Left colon (tissue), 2 donors: ENCODE data around the gene PRKAB1. TPM values are rescaled to one million over a fixed set of nuclear protein-coding genes. Genes with fewer than 3 reads are reported as not detected.

Experiments
- ATAC-seq: fragments of 200-7000 bp; cut with Tn5 transposase; one replicate; pipeline ENCODE4 v1.9.1; 2020; ENCODE audit warnings: mild to moderate bottlenecking, moderate library complexity
- DNase-seq, 2 donors: peaks; one replicate each; pipeline ENCODE4 v3.0.0-alpha.2; 2020
- intact Hi-C, 2 donors: fragments of 100-400 bp; cut with DNase I in 1 of 2; cut with micrococcal nuclease in 1 of 2; formaldehyde crosslinking; loops; one replicate each; pipeline versions ENCODE4 v1.11.2 to v1.14.0; 2022; cut with DNase I, micrococcal nuclease
- total RNA-seq, 2 donors: library from RNA; stranded (reverse); fragmentation: NEBNext Ultra II Directional; extraction: Animal tissue kit (Norgen Biotek cat#: 25700); gene quantifications; one replicate each; pipeline ENCODE4 v1.2.1, GENCODE V29; 2021
- donor health status: DM: no; HTN: no; CAD: no.
- donor health status: DM: yes; HTN: yes; CAD: no.

Gene PRKAB1
- total RNA-seq, 2 donors from 2014 or later, result 62.2 to 111 TPM

DNA sequence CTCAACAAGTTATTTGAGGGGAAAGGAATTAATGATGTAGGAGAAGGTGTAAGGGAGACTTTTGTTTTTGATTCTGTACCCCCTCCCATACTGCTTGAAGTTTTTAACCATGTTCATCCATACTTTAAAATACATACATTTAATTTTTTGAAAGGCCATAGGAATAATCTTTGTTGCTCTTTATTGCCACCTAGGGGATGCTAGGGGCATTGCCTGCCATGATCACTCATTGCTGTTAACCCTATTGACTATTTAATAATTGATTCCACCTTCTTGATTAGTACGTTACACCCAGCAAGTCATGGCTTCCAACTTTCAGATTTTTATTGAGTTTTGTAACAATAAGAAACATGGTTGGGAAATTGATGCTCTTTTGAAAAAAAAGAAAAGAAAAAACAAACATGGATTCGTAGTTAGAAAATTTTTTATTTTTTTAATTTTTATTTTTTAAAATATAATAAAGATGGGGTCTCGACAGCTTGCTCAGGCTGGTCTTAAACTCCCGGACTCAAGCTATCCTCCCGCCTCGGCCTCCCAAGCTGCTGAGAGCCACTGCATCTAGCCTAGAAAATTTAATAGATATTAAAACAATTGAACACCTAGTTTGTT is 8.5 kb upstream of the PRKAB1 start:
- DNase-seq (no peak), ATAC-seq (peak; percentile 61)
- intact Hi-C loops, result no loop called here

DNA sequence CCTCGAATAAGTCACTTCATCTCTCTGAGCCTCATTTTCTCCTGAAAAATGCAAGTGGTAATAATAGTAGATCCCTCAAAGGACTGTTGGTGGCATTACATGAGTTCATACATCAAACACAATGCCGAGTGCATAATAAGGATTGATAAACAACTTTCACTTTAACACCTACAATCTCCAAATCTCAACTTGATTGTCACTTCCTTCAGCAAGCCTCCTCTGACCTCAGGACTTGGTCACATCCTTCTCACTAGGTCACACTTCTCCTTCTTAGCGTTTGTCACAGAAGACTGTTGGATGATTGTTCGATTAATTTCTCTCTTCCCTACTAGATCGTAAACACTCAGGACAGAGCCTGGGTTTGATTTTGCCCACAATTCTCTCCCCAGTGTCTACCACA is 7.9 kb upstream of the PRKAB1 start:
- DNase-seq (no peak), ATAC-seq (no peak)
- intact Hi-C loops, result no loop called here

DNA sequence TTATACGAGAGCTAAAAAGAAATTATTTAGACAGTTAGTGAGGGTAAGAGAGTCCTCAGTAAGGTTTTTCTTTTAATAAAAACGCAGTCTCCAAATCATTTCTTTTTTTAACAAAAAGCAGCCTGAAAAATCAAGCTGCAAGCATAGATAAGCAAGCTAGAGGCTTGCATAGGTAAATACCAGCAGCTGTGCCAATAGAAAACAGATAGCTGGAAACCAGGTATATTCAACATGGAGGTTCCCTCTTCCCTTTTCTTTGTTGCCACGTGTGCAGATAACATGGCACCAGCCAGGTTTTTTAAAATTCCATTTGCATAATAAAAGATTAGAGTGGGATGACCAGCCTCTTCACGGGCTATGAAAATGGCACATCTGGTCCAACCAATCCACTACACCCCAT is 6.1 kb upstream of the PRKAB1 start:
- DNase-seq, result no peak
- intact Hi-C loops, result no loop called here
- no peak for ATAC-seq

DNA sequence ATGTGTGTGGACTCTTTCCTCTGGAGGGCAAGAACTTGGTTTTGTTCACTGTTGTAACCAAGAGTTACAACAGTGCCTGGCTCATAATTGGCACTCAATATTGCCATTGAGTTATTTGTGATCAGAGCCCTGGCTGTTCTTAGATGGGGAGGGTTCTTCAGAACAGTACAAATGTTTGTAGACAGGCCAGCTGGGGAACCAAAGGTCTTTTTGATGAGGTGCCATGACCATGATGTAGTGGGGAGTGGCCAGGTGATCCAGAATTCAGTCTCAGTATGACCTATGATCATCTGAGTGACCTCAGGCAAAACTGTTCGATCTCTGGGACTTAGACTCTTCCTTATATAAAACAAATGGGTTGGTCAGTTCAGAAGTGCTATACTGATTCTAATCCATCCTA is 3.3 kb upstream of the PRKAB1 start:
- DNase-seq (no peak), ATAC-seq (no peak)
- intact Hi-C loops, result no loop called here

DNA sequence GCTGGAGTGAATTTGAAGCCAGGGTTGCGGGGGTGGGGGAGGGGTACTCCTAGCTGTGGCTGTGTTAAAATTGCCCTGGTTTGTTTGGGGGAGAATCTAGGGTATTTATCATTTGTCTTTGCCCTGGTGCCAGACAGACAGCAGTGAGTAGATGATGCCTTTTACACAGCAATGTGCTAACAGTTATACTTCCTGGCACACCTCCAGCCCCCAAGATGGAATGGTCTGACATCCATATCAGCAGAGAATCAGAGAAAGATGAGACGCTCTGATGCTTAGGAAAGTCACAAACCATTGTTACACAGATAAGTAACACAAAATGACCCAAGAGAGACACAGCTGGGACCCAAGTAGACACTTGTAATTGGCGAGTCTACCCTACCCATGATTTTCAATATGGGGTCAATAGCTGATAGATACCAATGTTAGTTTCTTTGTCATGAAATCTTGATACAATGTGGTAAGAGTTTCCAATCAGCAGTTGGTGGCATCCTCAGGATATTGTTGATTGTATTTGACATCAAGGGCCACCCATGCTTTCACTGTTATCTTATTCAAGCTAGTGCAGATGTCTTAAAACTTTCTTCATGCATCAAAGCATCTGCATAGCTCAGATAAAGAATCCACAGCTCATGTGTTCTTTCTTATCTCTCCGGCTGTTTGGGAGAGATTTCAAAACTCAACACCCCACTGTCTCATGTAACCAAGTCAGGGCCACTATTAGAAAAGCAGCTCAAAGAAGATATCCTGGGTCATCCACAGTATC is 2.6 kb upstream of the PRKAB1 start:
- DNase-seq (no peak), ATAC-seq (no peak)
- intact Hi-C loops, result no loop called here

DNA sequence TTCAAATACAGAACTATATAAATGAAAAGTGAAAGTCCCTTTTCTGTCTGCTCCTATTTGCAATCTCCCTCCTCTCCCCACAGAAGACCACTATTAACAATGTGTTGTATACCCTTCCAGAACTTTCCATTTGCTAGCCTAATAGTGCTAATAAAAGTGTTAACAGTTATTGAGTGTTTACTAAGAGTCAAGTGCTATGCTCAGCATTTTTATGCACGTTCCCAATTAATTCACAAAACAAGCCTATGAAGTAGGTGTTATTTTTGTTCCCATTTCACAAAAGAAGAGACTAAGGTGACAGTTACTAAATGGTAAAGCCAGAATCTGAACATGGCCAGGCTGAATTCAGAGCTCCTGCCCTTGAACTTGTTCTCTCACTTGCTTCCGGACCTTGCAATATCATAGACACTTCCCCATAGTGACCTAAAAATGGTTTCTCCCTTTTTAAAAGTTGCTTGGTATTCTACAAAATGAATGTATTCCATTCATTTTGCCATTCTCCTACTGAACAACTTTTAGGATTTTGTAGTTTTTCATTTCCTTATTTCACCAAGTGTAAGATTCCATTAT is 1.6 kb upstream of the PRKAB1 start:
- no peak for ATAC-seq
- intact Hi-C loops, result no loop called here
- no peak for DNase-seq

DNA sequence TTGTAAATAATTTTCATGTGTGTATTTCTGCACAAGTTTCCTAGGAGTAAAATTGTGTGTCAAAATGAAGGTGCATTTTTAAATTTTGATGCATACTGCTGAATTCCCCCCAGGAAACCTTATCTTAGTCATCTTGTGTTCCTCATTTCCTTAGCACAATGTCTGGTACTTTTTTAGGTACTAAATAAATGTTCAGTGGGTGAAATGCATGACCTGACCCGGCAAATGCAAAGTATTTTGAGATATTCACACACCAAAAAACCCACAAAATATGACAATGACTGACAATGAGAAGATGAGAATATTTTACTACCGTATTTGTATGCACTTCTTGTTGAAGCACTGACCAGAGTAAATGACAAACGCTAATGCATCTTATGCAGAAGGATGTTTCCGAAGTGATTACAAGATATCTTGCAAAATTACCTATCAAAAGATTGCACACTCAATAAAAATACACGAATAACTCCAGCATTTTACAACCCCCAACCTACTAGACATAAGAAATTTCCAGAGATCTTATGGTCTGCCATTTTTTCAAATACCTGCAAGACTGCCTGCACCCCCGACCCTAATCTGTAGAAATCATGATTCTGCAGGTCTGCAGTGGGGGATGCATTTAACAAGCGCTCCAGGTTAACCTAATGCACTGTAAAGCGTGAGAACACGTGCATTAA is 895 bp upstream of the PRKAB1 start:
- no peak for ATAC-seq
- intact Hi-C loops, result no loop called here
- DNase-seq, result no peak

DNA sequence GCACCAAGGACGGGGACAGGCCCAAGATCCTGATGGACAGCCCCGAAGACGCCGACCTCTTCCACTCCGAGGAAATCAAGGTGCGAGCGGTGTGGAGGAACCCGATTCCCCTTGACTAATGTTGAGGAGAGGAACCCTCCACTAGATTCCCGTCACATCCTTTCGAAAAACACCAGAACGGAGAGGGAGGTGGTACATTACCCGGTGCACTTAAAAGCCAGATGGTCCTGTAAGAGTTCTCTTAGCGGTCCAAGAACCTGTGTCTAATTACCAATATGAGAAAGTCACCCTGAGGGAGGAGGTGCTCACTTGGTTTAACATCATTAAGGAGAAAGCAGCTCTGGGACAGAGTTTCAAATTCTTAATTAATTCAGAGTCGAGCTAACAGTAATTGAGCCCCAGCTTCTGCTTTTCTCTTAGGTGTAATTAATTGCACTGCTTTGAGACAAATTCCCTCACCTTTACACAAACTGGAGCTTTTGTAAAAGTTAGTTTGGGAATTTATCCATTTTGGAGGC is 450 bp downstream of the PRKAB1 start:
- DNase-seq (no peak), ATAC-seq (no peak)
- intact Hi-C loops, result no loop called here

DNA sequence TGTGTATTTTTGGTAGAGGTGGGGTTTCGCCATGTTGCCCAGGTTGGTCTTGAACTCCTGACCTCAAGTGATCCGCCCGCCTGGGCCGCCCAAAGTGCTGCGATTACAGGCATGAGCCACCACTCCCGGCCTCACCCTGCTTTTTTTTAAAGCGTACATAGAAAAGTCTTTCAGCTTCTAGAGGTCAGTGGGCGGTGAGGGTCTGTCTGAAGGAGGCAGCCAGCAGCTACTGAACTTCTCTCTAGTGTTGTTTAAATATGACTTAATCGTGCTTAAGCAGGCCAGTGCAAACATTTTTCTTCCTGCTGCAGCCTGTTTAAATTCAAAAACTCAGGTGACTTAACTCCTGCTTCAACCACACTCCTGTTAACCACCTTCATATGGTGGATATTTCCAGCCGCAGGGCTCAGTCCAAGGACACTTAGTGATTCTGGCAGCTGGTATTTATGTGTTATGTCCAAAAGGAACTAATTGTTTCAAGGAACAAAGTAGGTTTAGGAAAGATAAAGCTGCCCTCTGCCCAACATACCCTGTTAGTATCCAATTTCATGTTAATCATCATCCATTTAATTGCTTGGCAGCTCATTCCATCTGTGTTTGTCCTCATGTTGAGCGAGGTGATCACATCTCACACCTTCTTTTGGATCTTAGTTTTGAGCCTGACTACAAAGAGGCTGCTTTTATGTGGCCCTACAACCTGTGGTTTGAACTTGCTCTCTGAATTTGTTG is 2.0 kb downstream of the PRKAB1 start:
- DNase-seq (peak; percentile 63 to 67), ATAC-seq (peak; percentile 46)
- intact Hi-C loops, result no loop called here

DNA sequence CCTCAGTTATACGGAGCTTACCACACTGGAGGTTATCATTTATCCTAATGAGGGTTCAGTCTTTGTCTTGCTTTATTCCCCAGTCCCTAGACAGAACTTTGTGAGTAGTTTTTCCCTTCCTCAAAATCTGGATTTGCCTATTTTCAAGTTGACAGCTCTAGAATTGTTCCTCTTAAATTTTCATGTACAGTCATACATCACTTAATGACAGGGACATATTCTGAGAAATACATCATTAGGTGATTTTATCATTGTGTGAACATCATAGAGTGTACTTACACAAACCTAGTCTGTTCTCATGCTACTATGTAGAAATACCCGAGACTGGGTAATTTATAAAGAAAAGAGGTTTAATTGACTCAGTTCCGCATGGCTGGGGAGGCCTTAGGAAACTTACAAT is 3.1 kb downstream of the PRKAB1 start:
- DNase-seq, result no peak
- intact Hi-C loops, result no loop called here
- ATAC-seq, result no peak

DNA sequence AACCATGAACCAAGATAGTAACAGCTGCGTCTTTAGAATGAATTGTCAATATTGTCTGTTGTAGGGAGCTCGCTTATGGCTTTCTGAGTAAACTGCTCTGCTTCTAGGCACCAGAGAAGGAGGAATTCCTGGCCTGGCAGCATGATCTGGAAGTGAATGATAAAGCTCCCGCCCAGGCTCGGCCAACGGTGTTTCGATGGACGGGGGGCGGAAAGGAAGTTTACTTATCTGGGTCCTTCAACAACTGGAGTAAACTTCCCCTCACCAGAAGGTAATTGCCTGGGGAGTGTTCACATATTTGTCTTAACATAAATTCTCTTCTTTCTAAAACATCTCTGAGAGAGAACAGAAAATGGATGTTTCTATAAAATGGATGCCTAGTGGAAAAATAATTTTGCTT is 4.3 kb downstream of the PRKAB1 start:
- no peak for DNase-seq
- intact Hi-C loops, result no loop called here
- no peak for ATAC-seq

DNA sequence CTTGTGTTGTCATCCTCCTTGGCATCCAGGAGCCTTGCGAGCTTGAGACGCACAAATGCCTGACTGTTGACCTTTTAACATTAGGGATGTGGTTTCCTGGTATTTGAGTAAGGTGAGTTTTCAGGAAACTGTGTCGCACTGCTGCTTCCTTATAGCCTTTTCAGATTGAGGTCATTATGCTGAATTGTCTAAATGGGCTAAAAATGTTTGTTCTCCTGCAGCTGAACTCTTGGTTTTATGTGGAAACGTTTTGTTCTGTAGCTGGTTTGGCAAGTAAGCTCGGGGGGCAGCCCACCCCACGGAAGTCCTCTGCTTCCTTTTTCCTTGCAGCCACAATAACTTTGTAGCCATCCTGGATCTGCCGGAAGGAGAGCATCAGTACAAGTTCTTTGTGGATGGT is 5.7 kb downstream of the PRKAB1 start:
- ATAC-seq, result peak; percentile 56

DNA sequence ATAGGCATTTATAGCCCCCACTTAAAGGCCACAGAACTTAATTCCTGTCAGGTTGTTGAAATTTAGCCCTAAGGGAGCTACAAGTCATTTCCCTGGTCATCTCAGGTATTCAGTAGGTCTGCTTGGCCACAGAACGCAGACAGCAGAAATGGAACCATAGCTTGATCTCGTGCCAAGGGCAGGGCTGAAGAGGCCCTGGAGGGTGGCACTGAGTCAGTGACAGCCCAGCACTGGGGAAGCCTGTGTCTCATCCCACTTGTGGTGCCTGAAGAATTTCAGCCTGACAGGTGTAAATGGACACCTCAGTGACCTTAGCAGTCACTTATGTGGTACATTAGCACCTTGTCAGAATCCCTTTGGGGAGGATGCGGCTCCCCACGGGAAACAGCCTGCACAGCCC is 6.6 kb downstream of the PRKAB1 start:
- intact Hi-C loops, result no loop called here
- ATAC-seq, result no peak
- no peak for DNase-seq

More for the DNA sequence above, 5.7 kb downstream of the PRKAB1 start:
- DNase-seq, result peak in 1 of 2 donors; percentile 51
- intact Hi-C loops, result no loop called here

DNA sequence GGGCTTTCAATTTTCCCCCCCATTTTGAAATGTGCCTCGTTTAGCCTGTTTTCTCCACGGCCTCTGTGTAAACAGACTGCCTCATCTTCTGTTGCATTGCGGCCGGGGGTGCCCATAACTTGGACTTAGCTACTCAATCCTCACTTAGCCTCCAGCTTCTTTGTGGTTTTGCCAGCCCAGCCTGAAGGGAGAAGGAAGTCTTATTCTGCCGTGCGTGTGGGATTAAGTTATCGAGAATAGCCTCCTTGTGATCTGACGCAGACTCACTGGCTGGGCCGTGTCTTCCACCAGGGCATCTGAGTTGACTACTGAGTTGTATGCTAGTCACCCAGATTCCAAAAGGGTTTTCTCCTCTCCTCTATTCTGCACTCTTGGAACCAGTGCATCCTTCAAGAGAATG is 8.1 kb downstream of the PRKAB1 start:
- no peak for ATAC-seq

DNA sequence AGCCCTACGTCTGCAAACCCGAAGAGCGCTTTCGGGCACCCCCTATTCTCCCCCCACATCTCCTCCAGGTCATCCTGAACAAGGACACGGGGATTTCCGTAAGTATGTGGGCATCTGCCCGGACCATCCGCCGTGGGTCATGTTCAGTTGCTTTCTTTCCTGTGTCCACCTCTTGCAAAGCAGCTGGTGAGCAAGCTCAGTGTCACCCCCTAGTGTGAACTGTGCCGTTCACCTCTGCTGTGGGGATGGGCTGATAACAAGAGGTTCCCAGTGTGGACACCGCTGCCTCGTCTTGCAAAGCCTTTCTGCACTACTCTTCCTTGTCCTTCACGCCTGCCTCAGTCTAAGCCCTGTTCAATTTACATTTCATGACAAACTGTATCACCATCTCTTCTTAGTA is 8.6 kb downstream of the PRKAB1 start:
- ATAC-seq (no peak), DNase-seq (no peak)
- intact Hi-C loops, result no loop called here

More for the DNA sequence above, 8.1 kb downstream of the PRKAB1 start:
- intact Hi-C loops, result no loop called here
- DNase-seq, result no peak

DNA sequence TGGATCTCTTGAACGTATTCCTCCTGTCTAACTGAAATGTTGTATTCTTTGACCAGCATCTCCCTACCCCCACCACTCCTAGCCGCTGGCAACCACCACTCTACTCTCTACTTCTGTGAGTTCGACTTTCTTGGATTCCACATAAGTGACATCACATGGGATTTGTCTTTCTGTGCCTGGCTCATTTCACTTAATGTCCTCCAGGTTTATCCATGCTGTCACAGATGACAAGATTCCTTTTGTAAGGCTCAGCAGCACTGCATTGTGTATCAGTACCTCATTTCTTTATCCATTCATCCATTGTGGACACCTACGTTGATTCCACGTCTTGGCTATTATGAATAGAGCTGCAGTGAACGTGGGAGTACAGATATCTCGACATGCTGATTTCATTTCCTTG is 10.5 kb downstream of the PRKAB1 start:
- intact Hi-C loops, result no loop called here
- ATAC-seq, result no peak
- no peak for DNase-seq

DNA sequence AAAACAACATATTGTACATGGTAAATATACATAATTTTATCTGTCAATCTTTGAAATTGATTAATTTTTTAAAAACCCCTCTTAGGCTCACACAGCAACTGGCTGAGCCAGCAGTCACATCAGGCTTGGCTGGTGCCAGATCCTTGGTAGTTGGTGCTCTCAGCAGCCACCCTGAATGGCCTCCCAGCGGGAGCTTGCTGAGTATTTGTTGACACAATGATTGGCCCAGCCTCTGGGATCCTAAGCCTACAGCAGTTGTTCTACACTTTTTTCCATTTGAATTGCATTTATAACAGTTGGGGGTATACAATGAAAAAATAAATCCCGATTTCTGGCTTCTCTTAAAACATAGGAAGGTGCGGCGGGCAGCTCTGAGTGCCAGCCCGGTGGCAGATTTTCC is 11.1 kb downstream of the PRKAB1 start:
- ATAC-seq, result no peak
- no peak for DNase-seq
- intact Hi-C loops, result no loop called here

DNA sequence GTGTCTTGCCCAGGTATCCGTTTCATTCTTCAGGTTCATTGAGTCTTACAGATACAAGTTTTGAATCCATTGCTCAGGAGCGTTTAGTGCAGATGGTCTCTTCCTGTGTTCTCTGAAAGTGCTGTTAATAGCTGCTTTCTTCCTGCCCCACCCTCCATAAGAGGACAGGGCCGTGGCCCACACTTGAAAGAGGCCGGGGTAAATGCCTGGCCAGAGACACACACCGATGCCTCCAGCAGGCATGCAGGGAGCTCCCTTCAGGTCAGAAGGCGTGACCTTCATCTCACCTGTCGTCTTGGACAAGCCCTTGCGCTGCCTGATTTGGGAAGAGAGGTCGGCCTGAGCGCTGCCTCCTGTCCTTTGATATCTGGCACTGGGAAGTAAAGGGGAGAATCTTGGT is 11.6 kb downstream of the PRKAB1 start:
- intact Hi-C loops, result no loop called here
- no peak for DNase-seq
- peak; percentile 39 for ATAC-seq

DNA sequence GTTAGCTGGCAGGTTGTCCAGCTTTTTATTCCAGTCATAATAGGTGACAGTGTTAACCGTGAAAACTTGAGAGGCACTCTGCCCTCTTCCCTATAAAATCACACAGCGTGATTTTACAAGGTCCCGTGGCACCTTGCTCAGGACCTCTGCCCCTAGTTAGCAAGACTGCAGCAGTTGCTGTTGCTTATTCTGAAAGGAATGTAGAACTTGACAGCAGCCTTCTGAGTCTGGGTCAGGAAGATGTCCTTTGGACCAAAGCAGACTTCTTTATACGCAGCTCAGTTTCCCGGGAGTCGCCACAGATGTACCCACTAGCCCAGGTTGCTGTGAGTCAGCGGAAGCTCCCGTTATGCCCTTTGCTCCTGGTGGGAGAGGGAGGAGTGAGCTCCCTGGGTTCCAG is 13.2 kb downstream of the PRKAB1 start:
- ATAC-seq, result peak; percentile 50
- peak in 1 of 2 donors; percentile 70 for DNase-seq
- intact Hi-C loops, result no loop called here
